Mucosa of rectum (tissue), 2 donors: ENCODE measurements around the gene SCMH1.
"Not testable (repeated sequence)": the region's sequence is repeated elsewhere in the genome, so short reads cannot be mapped to it uniquely, and the experiment has no call there.

ENCODE experiments used
- H3K27ac ChIP-seq, 2 donors: one replicate each; pipeline ENCODE4 v1.7.0; 2013; ENCODE audit warnings: inconsistent platforms in 2 of 2, low read depth in 2 of 2, low read length in 2 of 2
- H3K27me3 ChIP-seq, 2 donors: one replicate each; pipeline ENCODE4 v1.7.0; 2013; ENCODE audit warnings: low read length in 2 of 2; ENCODE audit not compliant: control insufficient read depth in 2 of 2, insufficient read depth in 2 of 2
- H3K36me3 ChIP-seq, 2 donors: one replicate each; pipeline ENCODE4 v1.7.0; 2013; ENCODE audit warnings: low read length in 2 of 2; ENCODE audit not compliant: control insufficient read depth in 2 of 2, insufficient read depth in 2 of 2
- H3K4me1 ChIP-seq, 2 donors: one replicate each; pipeline ENCODE4 v1.7.0; 2013; ENCODE audit warnings: low read length in 2 of 2, mild to moderate bottlenecking in 1 of 2; ENCODE audit not compliant: control insufficient read depth in 2 of 2, insufficient read depth in 2 of 2
- H3K4me3 ChIP-seq, 2 donors: one replicate each; pipeline ENCODE4 v1.7.0; 2013; ENCODE audit warnings: low read length in 2 of 2
- H3K9ac ChIP-seq, 2 donors: one replicate each; pipeline ENCODE4 v1.7.0; 2013; ENCODE audit warnings: low read length in 2 of 2, low read depth in 1 of 2, mild to moderate bottlenecking in 1 of 2
- H3K9me3 ChIP-seq, 2 donors: one replicate each; pipeline ENCODE4 v1.7.0; 2013; ENCODE audit warnings: low read length in 2 of 2; ENCODE audit not compliant: control insufficient read depth in 2 of 2
- donor health status: healthy.
- donor health status: Normal muscosa, but diverticular disease.

Gene SCMH1

GRCh38 chr1:41218152-41218551 is 24.0 kb downstream of the SCMH1 start:
- H3K4me1 ChIP-seq = peaks cover 0 to 2% of the 10 kb centered on the region in 2 donors
- H3K27ac ChIP-seq = no peak overlapping the region
- no peak overlapping the region for H3K9ac ChIP-seq
- H3K36me3 ChIP-seq = no peaks in the 10 kb centered on the region
- peaks cover 0 to 2% of the 10 kb centered on the region in 2 donors for H3K9me3 ChIP-seq
- H3K4me3 ChIP-seq = no peak overlapping the region
- no peaks in the 10 kb centered on the region for H3K27me3 ChIP-seq

GRCh38 chr1:41217441-41217840 is 24.7 kb downstream of the SCMH1 start:
- Histone ChIP-seq H3K36me3 (no peaks in the 10 kb centered on the region), H3K9ac (no peak overlapping the region), H3K4me3 (no peak overlapping the region), H3K9me3 (peaks cover 0 to 2% of the 10 kb centered on the region in 2 donors), H3K4me1 (peaks cover 0 to 2% of the 10 kb centered on the region in 2 donors), H3K27ac (no peak overlapping the region), H3K27me3 (no peaks in the 10 kb centered on the region)

DNA sequence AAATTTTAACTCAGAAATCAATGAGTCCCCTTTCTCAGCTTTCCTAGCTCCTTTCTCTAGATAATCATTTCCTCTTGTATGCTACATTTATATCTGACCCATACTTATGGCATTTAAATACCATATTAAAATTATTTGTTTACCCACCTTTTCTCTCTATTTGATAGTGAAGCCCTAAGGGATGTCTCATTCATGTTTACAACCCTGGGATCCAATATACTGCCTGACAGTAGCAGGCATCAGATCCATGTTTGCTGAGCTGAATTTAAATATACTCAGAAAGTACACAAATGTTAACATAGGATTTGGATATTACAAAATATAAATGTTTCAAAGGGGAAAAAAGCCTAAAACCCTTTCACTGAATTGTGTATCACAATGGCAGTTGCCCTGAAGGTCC is 26.5 kb downstream of the SCMH1 start:
- Histone ChIP-seq H3K27ac (no peak overlapping the region), H3K36me3 (no peaks in the 10 kb centered on the region), H3K9ac (no peak overlapping the region)

DNA sequence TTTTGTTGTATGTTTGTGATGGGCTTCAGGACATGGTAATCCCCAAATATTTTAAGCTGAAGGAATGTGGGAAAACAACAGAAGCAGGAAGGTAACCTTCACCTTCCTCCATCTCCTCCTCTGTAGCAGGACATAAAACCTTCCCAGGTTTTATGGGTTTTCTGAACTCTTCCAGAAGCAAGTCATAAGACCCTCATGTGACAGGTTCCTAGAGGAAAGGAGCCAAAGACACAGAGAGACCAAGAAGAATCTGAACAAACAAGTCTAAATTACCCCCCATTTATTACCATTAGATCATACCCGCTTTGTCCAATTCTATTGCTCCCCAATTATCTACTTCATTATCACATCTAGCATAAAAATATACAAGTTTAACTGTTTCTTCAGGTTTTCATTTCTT is 28.8 kb downstream of the SCMH1 start:
- Histone ChIP-seq H3K9me3 (no peaks in the 10 kb centered on the region), H3K36me3 (no peaks in the 10 kb centered on the region), H3K4me1 (no peaks in the 10 kb centered on the region), H3K27ac (no peak overlapping the region), H3K9ac (no peak overlapping the region), H3K27me3 (no peaks in the 10 kb centered on the region), H3K4me3 (no peak overlapping the region)

More for the DNA sequence above, 26.5 kb downstream of the SCMH1 start:
- H3K9me3 ChIP-seq = peaks cover 0 to 2% of the 10 kb centered on the region in 2 donors
- no peaks in the 10 kb centered on the region for H3K27me3 ChIP-seq
- no peaks in the 10 kb centered on the region for H3K4me1 ChIP-seq
- H3K4me3 ChIP-seq = no peak overlapping the region

- not testable (repeated sequence) for H3K9ac ChIP-seq, H3K27ac ChIP-seq, H3K27me3 ChIP-seq, H3K4me1 ChIP-seq, H3K9me3 ChIP-seq, H3K4me3 ChIP-seq, H3K36me3 ChIP-seq
These were observed 30.5 kb downstream of the SCMH1 start for GRCh38 chr1:41211608-41212007.

DNA sequence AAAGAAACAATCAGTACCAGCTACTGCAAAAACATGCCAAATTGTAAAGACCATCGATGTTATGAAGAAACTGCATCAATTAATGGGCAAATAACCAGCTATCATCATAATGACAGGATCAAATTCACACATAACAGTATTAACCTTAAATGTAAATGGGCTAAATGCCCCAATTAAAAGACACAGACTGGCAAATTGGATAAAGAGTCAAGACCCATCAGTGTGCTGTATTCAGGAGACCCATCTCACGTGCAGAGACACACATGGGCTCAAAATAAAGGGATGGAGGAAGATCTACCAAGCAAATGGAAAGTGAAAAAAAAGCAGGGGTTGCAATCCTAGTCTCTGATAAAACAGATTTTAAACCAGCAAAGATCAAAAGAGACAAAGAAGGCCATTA is 35.1 kb downstream of the SCMH1 start:
- not testable (repeated sequence) for H3K27me3 ChIP-seq, H3K9me3 ChIP-seq, H3K4me3 ChIP-seq, H3K4me1 ChIP-seq, H3K36me3 ChIP-seq, H3K9ac ChIP-seq, H3K27ac ChIP-seq

DNA sequence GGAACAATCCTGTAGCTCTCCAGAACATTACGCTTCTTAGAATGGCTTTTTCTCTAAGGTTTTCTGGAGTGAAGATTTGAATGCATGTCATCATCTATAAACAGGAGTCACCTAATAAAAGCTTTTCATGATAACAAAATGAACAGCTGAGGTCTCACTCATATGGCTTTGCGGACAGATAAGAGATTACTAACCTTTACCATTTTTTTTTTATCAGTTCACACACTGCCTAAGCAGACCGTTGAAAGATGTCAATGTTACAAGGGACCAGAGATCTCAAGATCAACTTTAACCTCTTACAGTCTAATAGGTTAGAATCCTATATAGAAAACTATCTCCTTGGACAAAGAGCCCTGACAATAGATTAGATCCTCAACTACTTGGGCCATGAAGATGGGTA is 41.4 kb downstream of the SCMH1 start:
- H3K27ac ChIP-seq = no peak overlapping the region
- no peaks in the 10 kb centered on the region for H3K36me3 ChIP-seq
- H3K9me3 ChIP-seq = peaks cover 0 to 1% of the 10 kb centered on the region in 2 donors
- H3K4me1 ChIP-seq = no peaks in the 10 kb centered on the region
- no peak overlapping the region for H3K9ac ChIP-seq
- no peaks in the 10 kb centered on the region for H3K27me3 ChIP-seq
- no peak overlapping the region for H3K4me3 ChIP-seq

- no peaks in the 10 kb centered on the region for H3K36me3 ChIP-seq
- H3K27ac ChIP-seq = no peak overlapping the region
- H3K4me1 ChIP-seq = no peaks in the 10 kb centered on the region
- no peaks in the 10 kb centered on the region for H3K9me3 ChIP-seq
- H3K9ac ChIP-seq = no peak overlapping the region
- no peak overlapping the region for H3K4me3 ChIP-seq
- H3K27me3 ChIP-seq = no peaks in the 10 kb centered on the region
These were observed 42.7 kb downstream of the SCMH1 start for GRCh38 chr1:41199375-41199774.

- H3K4me1 ChIP-seq = no peaks in the 10 kb centered on the region
These were observed 49.5 kb downstream of the SCMH1 start for GRCh38 chr1:41192456-41193178.

DNA sequence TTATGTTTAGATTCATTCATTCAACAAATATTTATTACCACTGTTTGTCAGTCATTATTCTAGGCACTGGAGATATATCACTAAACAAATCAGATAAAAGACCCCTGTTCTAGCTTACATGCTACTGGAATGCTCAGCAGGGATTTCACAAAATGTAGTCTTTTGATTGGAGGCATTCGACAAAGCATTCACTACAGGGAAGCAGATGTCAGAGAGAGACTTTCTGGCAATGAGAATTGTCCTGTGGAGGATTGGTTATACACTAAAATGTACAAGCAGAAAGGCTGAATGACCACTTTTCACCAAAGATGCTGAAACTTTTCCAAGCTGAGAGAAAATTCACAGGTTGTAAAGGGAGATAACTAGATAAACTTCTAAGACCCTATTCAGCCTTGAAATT is 57.7 kb downstream of the SCMH1 start:
- no peaks in the 10 kb centered on the region for H3K36me3 ChIP-seq
- no peak overlapping the region for H3K9ac ChIP-seq
- no peaks in the 10 kb centered on the region for H3K9me3 ChIP-seq
- no peaks in the 10 kb centered on the region for H3K4me1 ChIP-seq
- no peak overlapping the region for H3K4me3 ChIP-seq
- no peak overlapping the region for H3K27ac ChIP-seq
- no peaks in the 10 kb centered on the region for H3K27me3 ChIP-seq

More at GRCh38 chr1:41192456-41193178, 49.5 kb downstream of the SCMH1 start:
- Histone ChIP-seq H3K27ac (no peak overlapping the region), H3K27me3 (no peaks in the 10 kb centered on the region), H3K36me3 (no peaks in the 10 kb centered on the region), H3K4me3 (no peak overlapping the region), H3K9ac (no peak overlapping the region), H3K9me3 (no peaks in the 10 kb centered on the region)
